HCT116 (cell line): ENCODE data around the gene RALB. TPM values are rescaled to one million over a fixed set of nuclear protein-coding genes. Genes with fewer than 3 reads are reported as not detected.

Experiments
- ATAC-seq: fragments of 200-7000 bp; cut with Tn5 transposase; 2 replicates; pipeline ENCODE4 v1.9.1; 2020; ENCODE audit warnings: mild to moderate bottlenecking, moderate library complexity
- BruUV-seq: library from RNA; stranded (reverse); fragments of 400-500 nt; replicated peaks from 2 replicates; lab custom pipeline; 2021; lab: Mats Ljungman, UMichigan
- CTCF ChIA-PET: fragments of 300-600 bp; sonication (Branson Sonifier 250); formaldehyde crosslinking; loops from one replicate; lab custom pipeline; 2021; ENCODE audit warnings: antibody characterized with exemption; lab: Charles Lee
- POLR2A ChIA-PET: fragments of 300-600, 350-600 bp; sonication (Branson Sonifier 250); formaldehyde crosslinking; loops from one replicate; lab custom pipeline; 2021; ENCODE audit warnings: antibody characterized with exemption; lab: Charles Lee
- RAD21 ChIA-PET, 2 experiments: fragments of 300-600 bp; sonication (Branson Sonifier 250); formaldehyde crosslinking; loops; one replicate each; lab custom pipeline; 2023; ENCODE audit warnings: low total read pairs in 2 of 2; ENCODE audit not compliant: uncharacterized antibody in 2 of 2, unreplicated experiment in 2 of 2, low non-redundant PET in 1 of 2; lab: Charles Lee
- DNase-seq: peaks from one replicate; pipeline ENCODE4 v3.0.0-alpha.2; 2010; ENCODE audit warnings: low read depth, low spot score
- H2AFZ ChIP-seq: fragments of 200-600 bp; shearing (Covaris generic), sonication (generic); 2 replicates; pipeline ENCODE4 v1.6.1; 2017; ENCODE audit warnings: low read depth, mixed run types, mixed read lengths, antibody characterized with exemption, low read length; ENCODE audit not compliant: poor library complexity, severe bottlenecking
- H3K27ac ChIP-seq: 2 replicates; pipeline ENCODE4 v1.5.1; 2012; ENCODE audit warnings: low read depth, low read length
- H3K27me3 ChIP-seq: fragments of 200-600 bp; sonication (generic); 2 replicates; pipeline ENCODE4 v1.6.1; 2016; ENCODE audit warnings: mixed run types, low read length, mixed read lengths; ENCODE audit not compliant: insufficient read depth
- H3K36me3 ChIP-seq, 2 experiments: fragments of 200-500 bp in 1 of 2; fragments of 200-600 bp in 1 of 2; sonication (Bioruptor generic) in 1 of 2; sonication (generic) in 1 of 2; 2 replicates each; pipeline versions ENCODE4 v1.5.1 to v1.6.1; 2014 to 2016; ENCODE audit warnings: low read length in 2 of 2, inconsistent platforms in 1 of 2, mixed read lengths in 1 of 2, mixed run types in 1 of 2; ENCODE audit not compliant: insufficient read depth in 2 of 2, control insufficient read depth in 1 of 2
- H3K4me1 ChIP-seq, 2 experiments: fragments of 200-600 bp in 1 of 2; sonication (generic) in 1 of 2; 2 replicates each; pipeline versions ENCODE4 v1.5.1 to v1.6.1; 2012 to 2017; ENCODE audit warnings: low read length in 2 of 2, inconsistent platforms in 1 of 2, mild to moderate bottlenecking in 1 of 2, mixed read lengths in 1 of 2, mixed run types in 1 of 2, moderate library complexity in 1 of 2; ENCODE audit not compliant: insufficient read depth in 2 of 2, control insufficient read depth in 1 of 2
- H3K4me2 ChIP-seq: fragments of 200-600 bp; sonication (generic); 2 replicates; pipeline ENCODE4 v1.6.1; 2017; ENCODE audit warnings: mixed run types, low read length, mixed read lengths
- H3K4me3 ChIP-seq, 2 experiments: fragments of 200-600 bp in 1 of 2; sonication (generic) in 1 of 2; replicated peaks in 1 of 2; 2 replicates each; pipeline ENCODE4 v1.5.1; 2011 to 2016; ENCODE audit warnings: low read length in 2 of 2, control low read depth in 1 of 2, low read depth in 1 of 2, mild to moderate bottlenecking in 1 of 2, mixed read lengths in 1 of 2, mixed run types in 1 of 2
- H3K79me2 ChIP-seq: fragments of 200-600 bp; sonication (generic); 2 replicates; pipeline ENCODE4 v1.6.1; 2017; ENCODE audit warnings: mild to moderate bottlenecking, mixed run types, low read length, moderate library complexity, mixed read lengths; ENCODE audit not compliant: insufficient read depth
- H3K9ac ChIP-seq: fragments of 200-600 bp; sonication (generic); 2 replicates; pipeline ENCODE4 v1.6.1; 2016; ENCODE audit warnings: low read length, mixed read lengths
- H3K9me2 ChIP-seq: fragments of 200-600 bp; sonication (generic), shearing (Covaris generic); 2 replicates; pipeline ENCODE4 v1.6.1; 2017; ENCODE audit warnings: mixed run types, mild to moderate bottlenecking, moderate library complexity; ENCODE audit not compliant: insufficient read depth
- H3K9me3 ChIP-seq, 2 experiments: fragments of 200-500 bp in 1 of 2; fragments of 200-600 bp in 1 of 2; sonication (Bioruptor generic) in 1 of 2; sonication (generic) in 1 of 2; 2 replicates each; pipeline ENCODE4 v1.6.1; 2014 to 2017; ENCODE audit warnings: low read length in 2 of 2, mixed read lengths in 2 of 2, inconsistent platforms in 1 of 2, low read depth in 1 of 2, mild to moderate bottlenecking in 1 of 2, mixed run types in 1 of 2, moderate library complexity in 1 of 2; ENCODE audit not compliant: control insufficient read depth in 1 of 2, insufficient read depth in 1 of 2
- H4K20me1 ChIP-seq: fragments of 200-600 bp; sonication (generic), shearing (Covaris generic); 2 replicates; pipeline ENCODE4 v1.6.1; 2017; ENCODE audit warnings: mixed run types, mild to moderate bottlenecking, moderate library complexity; ENCODE audit not compliant: insufficient read depth
- CBX3 ChIP-seq: IDR thresholded peaks from 2 replicates; pipeline ENCODE4 v1.6.1; 2012; ENCODE audit warnings: low read depth
- EGR1 ChIP-seq: IDR thresholded peaks from 2 replicates; pipeline ENCODE4 v1.6.1; 2012; ENCODE audit warnings: low read depth
- ELF1 ChIP-seq: IDR thresholded peaks from 2 replicates; pipeline ENCODE4 v1.6.1; 2012; ENCODE audit warnings: low read depth, borderline replicate concordance
- EZH2 ChIP-seq: fragments of 200-600 bp; sonication (generic); IDR thresholded peaks from 2 replicates; pipeline ENCODE4 v1.6.1; 2017; ENCODE audit warnings: antibody characterized with exemption, mixed run types
- EZH2phosphoT487 ChIP-seq: fragments of 200-600 bp; IDR thresholded peaks from 2 replicates; pipeline ENCODE4 v1.6.1; 2018; ENCODE audit warnings: antibody characterized with exemption, borderline replicate concordance
- FOSL1 ChIP-seq: IDR thresholded peaks from 2 replicates; pipeline ENCODE4 v1.6.1; 2012; ENCODE audit warnings: low read depth
- JUND ChIP-seq: IDR thresholded peaks from 2 replicates; pipeline ENCODE4 v1.6.1; 2012
- POLR2AphosphoS5 ChIP-seq: IDR thresholded peaks from 2 replicates; pipeline ENCODE4 v1.6.1; 2011; ENCODE audit warnings: mild to moderate bottlenecking, low read depth, low read length, moderate library complexity
- RAD21 ChIP-seq: IDR thresholded peaks from 2 replicates; pipeline ENCODE4 v1.6.1; 2012; ENCODE audit warnings: low read depth, mild to moderate bottlenecking
- SP1 ChIP-seq: IDR thresholded peaks from 2 replicates; pipeline ENCODE4 v1.6.1; 2012; ENCODE audit warnings: low read depth
- YY1 ChIP-seq: IDR thresholded peaks from 2 replicates; pipeline ENCODE4 v1.6.1; 2011; ENCODE audit warnings: low read length, low read depth, moderate library complexity, mild to moderate bottlenecking; ENCODE audit not compliant: insufficient replicate concordance; ENCODE audit errors: extremely low read depth
- ZFX ChIP-seq: fragments of 450-650 bp; IDR thresholded peaks from 2 replicates; pipeline ENCODE4 v1.6.1; 2017
- ZNF274 ChIP-seq: fragments of 200-500 bp; sonication (Bioruptor generic); IDR thresholded peaks from 2 replicates; pipeline ENCODE4 v1.6.1; 2014; ENCODE audit warnings: mild to moderate bottlenecking, low read depth, low read length, inconsistent platforms
- intact Hi-C: fragments of 100-400 bp; cut with micrococcal nuclease; formaldehyde crosslinking; loops from 2 replicates; pipeline ENCODE4 v1.10.0; 2022
- total RNA-seq: library from RNA; stranded (reverse); gene quantifications from one replicate; pipeline ENCODE4 v1.2.1, GENCODE V29; 2021; ENCODE audit not compliant: unreplicated experiment
- TF ChIP-seq, protein P1 (sequence below): IDR thresholded peaks from 2 replicates; pipeline ENCODE4 v1.6.1; 2011; ENCODE audit warnings: mild to moderate bottlenecking, low read length, moderate library complexity; ENCODE audit not compliant: insufficient replicate concordance; ENCODE audit errors: extremely low read depth
- TF ChIP-seq, protein P2 (sequence below): IDR thresholded peaks from 2 replicates; pipeline ENCODE4 v1.6.1; 2012
- TF ChIP-seq, protein P3 (sequence below): IDR thresholded peaks from 2 replicates; pipeline ENCODE4 v1.6.1; 2012; ENCODE audit warnings: low read depth
- TF ChIP-seq, protein P4 (sequence below): IDR thresholded peaks from 2 replicates; pipeline ENCODE4 v1.6.1; 2012

Gene RALB
- total RNA-seq, 1 experiment from 2014 or later: 42.8 TPM

DNA sequence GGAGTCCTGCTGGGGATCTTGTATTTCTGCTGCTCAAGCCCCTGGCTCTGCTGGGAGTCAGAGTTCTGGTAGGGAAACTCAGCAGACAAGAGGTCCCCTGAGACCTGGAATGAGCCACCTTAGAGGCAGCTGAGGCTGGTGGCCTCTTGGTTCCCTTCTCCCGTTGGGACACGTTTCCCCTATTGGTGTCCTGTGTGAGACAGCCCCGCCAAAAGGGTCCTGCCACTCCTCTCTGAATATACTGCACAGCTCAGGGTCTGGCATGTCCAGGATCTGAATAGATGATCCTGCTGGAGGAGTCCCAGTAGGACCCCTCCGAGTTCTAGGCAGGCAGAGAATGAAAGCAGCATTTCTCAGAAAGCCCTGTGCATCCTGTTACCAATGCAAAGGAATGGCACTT is 2.0 kb upstream of the RALB start:
- Histone ChIP-seq H3K9ac (no peak overlapping the region), H3K36me3 (no peaks in the 10 kb centered on the region), H3K4me2 (no peak overlapping the region), H3K27ac (no peak overlapping the region), H3K4me1 (peaks cover 16 to 32% of the 10 kb centered on the region in 2 experiments), H2AFZ (no peak overlapping the region), H3K27me3 (no peaks in the 10 kb centered on the region), H3K9me3 (no peaks in the 10 kb centered on the region), H4K20me1 (no peaks in the 10 kb centered on the region), H3K9me2 (no peaks in the 10 kb centered on the region), H3K79me2 (peaks cover 22% of the 10 kb centered on the region), H3K4me3 (no peak overlapping the region)
- RAD21 ChIA-PET: no interaction called here
- POLR2A ChIA-PET: no interaction called here
- no TSS peak for BruUV-seq
- intact Hi-C loops: loop anchor here (5.0 kb wide), 1 partner anchor 62 kb away; no protein-coding TSS in a partner anchor
- no peak for ATAC-seq
- no peak for TF ChIP-seq YY1
- CTCF ChIA-PET: no interaction called here
- no peak for DNase-seq

DNA sequence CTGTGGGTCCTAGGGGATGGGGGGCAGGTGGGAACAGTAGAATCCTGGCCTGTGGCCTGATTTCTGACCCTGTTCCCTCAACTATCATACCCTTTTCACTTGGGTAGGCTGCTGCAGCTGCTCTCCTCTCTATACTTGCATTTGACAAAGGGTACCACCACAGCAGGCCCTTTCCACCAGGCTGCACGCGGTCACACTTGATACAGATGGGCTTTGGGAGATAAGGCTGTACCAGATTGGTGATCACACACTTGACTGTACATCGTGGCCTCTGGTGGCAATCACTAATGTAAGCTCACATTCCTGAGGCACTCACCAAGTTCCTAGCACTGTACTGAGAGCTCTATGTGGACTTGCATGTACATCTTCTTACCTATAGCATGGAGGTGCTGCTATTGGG is 1.6 kb upstream of the RALB start:
- CTCF ChIA-PET: no interaction called here
- Histone ChIP-seq H2AFZ (no peak overlapping the region), H3K4me1 (peaks cover 12 to 28% of the 10 kb centered on the region in 2 experiments), H3K9ac (no peak overlapping the region), H4K20me1 (no peaks in the 10 kb centered on the region), H3K27ac (no peak overlapping the region), H3K9me3 (no peaks in the 10 kb centered on the region), H3K4me2 (no peak overlapping the region), H3K36me3 (no peaks in the 10 kb centered on the region), H3K79me2 (peaks cover 26% of the 10 kb centered on the region), H3K4me3 (no peak overlapping the region), H3K9me2 (no peaks in the 10 kb centered on the region), H3K27me3 (no peaks in the 10 kb centered on the region)
- POLR2A ChIA-PET: no interaction called here
- RAD21 ChIA-PET: no interaction called here
- ATAC-seq: no peak
- no peak for DNase-seq
- no TSS peak for BruUV-seq
- intact Hi-C loops: loop anchor here (5.0 kb wide), 1 partner anchor 61 kb away; no protein-coding TSS in a partner anchor
- no peak for TF ChIP-seq EZH2phosphoT487
- TF ChIP-seq, protein P1, sequence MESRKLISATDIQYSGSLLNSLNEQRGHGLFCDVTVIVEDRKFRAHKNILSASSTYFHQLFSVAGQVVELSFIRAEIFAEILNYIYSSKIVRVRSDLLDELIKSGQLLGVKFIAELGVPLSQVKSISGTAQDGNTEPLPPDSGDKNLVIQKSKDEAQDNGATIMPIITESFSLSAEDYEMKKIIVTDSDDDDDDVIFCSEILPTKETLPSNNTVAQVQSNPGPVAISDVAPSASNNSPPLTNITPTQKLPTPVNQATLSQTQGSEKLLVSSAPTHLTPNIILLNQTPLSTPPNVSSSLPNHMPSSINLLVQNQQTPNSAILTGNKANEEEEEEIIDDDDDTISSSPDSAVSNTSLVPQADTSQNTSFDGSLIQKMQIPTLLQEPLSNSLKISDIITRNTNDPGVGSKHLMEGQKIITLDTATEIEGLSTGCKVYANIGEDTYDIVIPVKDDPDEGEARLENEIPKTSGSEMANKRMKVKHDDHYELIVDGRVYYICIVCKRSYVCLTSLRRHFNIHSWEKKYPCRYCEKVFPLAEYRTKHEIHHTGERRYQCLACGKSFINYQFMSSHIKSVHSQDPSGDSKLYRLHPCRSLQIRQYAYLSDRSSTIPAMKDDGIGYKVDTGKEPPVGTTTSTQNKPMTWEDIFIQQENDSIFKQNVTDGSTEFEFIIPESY: no peak
- TF ChIP-seq JUND: no peak
- TF ChIP-seq CBX3: no peak
- no peak for TF ChIP-seq ZNF274
- no peak for TF ChIP-seq SP1
- no peak for TF ChIP-seq ELF1
- no peak for TF ChIP-seq FOSL1
- TF ChIP-seq EZH2: no peak
- no peak for TF ChIP-seq RAD21
- TF ChIP-seq EGR1: no peak
- TF ChIP-seq, protein P2, sequence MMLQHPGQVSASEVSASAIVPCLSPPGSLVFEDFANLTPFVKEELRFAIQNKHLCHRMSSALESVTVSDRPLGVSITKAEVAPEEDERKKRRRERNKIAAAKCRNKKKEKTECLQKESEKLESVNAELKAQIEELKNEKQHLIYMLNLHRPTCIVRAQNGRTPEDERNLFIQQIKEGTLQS: no peak
- TF ChIP-seq, protein P3, sequence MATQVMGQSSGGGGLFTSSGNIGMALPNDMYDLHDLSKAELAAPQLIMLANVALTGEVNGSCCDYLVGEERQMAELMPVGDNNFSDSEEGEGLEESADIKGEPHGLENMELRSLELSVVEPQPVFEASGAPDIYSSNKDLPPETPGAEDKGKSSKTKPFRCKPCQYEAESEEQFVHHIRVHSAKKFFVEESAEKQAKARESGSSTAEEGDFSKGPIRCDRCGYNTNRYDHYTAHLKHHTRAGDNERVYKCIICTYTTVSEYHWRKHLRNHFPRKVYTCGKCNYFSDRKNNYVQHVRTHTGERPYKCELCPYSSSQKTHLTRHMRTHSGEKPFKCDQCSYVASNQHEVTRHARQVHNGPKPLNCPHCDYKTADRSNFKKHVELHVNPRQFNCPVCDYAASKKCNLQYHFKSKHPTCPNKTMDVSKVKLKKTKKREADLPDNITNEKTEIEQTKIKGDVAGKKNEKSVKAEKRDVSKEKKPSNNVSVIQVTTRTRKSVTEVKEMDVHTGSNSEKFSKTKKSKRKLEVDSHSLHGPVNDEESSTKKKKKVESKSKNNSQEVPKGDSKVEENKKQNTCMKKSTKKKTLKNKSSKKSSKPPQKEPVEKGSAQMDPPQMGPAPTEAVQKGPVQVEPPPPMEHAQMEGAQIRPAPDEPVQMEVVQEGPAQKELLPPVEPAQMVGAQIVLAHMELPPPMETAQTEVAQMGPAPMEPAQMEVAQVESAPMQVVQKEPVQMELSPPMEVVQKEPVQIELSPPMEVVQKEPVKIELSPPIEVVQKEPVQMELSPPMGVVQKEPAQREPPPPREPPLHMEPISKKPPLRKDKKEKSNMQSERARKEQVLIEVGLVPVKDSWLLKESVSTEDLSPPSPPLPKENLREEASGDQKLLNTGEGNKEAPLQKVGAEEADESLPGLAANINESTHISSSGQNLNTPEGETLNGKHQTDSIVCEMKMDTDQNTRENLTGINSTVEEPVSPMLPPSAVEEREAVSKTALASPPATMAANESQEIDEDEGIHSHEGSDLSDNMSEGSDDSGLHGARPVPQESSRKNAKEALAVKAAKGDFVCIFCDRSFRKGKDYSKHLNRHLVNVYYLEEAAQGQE: no peak
- TF ChIP-seq, protein P4, sequence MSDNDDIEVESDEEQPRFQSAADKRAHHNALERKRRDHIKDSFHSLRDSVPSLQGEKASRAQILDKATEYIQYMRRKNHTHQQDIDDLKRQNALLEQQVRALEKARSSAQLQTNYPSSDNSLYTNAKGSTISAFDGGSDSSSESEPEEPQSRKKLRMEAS: no peak
- TF ChIP-seq ZFX: no peak
- no peak for TF ChIP-seq POLR2AphosphoS5
